GF-D8 (cell line): Measurements from ENCODE around the gene ELF3.
"Not testable (repeated sequence)": the region's sequence is repeated elsewhere in the genome, so short reads cannot be mapped to it uniquely, and the experiment has no call there.

Experiments
- DNase-seq: peaks from one replicate; lab custom pipeline; 2025; lab: John Stamatoyannopoulos, UW

The ELF3 gene

DNA sequence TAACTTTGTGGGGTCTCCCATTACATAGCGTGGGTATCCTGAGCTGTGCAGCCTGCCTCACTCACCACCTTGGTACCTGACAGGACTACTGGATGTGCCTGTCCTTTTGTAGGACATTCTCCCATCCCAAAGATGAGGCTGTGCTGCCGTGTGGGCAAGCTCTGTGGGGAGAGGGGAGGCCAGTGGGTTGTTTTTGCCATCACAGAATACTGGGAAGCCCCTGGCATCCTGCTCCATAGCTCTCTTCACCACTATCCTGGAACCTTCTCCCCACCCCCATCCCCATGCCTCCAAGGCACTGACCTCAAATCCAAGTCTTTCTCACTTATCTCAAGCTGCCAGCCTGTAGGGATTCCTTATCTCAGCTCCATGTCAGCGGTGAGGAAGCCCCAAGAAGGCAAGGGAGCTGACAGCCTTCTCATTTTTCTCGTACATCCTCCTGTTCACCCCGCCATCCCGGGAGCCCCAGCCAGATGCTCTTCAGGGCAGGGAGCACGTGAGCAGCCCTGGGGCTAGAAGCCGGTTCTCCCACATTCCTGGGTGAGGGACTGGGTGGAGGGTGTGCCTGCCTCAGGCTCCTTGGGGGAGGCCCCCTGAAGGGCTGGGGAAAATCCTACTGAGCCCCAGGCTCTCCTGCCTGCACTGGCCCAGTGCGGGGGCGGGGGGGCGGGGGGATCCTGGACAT, 2.4 kb upstream of the ELF3 start:
- DNase-seq, result no peak

GRCh38 chr1:202009326-202010179, 834 bp upstream of the ELF3 start:
- no peak for DNase-seq

DNA sequence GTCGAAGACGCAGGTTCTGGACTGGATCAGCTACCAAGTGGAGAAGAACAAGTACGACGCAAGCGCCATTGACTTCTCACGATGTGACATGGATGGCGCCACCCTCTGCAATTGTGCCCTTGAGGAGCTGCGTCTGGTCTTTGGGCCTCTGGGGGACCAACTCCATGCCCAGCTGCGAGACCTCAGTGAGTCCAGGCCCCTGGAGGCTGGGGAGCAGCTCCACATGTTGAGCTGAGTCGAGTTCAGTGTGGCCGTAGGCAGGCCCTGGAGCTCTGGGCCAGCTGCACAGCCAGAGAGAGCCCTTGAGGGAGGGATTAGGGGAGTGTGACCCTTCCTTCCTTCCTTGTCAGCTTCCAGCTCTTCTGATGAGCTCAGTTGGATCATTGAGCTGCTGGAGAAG, 1.6 kb downstream of the ELF3 start:
- no peak for DNase-seq

DNA sequence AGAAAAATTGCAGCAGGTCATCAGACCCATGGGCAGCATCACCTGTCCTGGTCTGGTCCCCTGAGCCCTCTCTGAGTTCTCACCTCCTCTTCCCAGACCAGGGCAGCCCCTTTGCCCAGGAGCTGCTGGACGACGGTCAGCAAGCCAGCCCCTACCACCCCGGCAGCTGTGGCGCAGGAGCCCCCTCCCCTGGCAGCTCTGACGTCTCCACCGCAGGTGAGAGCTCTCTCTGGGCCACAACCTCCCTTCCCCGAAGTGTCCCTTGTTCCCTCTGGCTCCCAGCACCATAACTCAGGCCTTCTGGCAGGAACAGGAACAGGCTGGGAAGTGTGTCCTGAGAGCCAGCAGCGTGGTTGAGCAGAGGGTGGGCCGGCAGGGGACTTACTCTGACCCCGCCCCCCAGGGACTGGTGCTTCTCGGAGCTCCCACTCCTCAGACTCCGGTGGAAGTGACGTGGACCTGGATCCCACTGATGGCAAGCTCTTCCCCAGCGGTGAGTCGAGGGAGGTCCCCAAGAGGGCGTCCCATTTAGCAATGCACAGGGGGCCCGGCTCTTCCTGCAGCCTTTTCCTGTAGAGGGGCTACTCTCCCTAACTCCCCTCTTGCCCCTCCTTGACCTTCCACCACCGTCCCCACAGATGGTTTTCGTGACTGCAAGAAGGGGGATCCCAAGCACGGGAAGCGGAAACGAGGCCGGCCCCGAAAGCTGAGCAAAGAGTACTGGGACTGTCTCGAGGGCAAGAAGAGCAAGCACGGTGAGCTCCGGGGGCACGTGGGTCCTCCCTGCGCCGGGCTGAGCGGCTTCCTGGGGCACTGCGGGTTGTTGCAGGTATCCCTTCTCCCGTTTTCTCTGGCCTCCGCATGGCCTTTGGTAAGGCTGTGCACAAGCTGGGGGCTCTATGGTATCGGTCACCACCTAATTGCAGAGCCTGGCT, 2.4 kb downstream of the ELF3 start:
- DNase-seq, result no peak

DNA sequence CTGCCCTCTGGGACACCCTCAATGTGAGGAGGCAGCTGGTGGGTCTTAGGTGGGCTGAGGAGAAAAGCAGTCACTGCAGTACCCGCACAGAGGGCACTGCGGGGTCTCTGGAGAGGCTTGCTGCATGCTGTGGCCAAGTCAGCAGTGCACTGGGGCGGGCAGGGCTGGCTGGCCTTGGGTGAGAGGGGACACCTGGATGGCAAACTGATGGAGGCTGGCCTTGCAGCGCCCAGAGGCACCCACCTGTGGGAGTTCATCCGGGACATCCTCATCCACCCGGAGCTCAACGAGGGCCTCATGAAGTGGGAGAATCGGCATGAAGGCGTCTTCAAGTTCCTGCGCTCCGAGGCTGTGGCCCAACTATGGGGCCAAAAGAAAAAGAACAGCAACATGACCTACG, 3.2 kb downstream of the ELF3 start:
- DNase-seq, result no peak

GRCh38 chr1:202014060-202014459, 3.7 kb downstream of the ELF3 start:
- no peak for DNase-seq

- no peak for DNase-seq
These were observed 4.7 kb downstream of the ELF3 start for GRCh38 chr1:202014915-202015661.

- no peak for DNase-seq
These were observed 5.2 kb downstream of the ELF3 start for GRCh38 chr1:202015662-202015937.

- no peak for DNase-seq
These were observed 5.8 kb downstream of the ELF3 start for GRCh38 chr1:202016022-202016810.

DNA sequence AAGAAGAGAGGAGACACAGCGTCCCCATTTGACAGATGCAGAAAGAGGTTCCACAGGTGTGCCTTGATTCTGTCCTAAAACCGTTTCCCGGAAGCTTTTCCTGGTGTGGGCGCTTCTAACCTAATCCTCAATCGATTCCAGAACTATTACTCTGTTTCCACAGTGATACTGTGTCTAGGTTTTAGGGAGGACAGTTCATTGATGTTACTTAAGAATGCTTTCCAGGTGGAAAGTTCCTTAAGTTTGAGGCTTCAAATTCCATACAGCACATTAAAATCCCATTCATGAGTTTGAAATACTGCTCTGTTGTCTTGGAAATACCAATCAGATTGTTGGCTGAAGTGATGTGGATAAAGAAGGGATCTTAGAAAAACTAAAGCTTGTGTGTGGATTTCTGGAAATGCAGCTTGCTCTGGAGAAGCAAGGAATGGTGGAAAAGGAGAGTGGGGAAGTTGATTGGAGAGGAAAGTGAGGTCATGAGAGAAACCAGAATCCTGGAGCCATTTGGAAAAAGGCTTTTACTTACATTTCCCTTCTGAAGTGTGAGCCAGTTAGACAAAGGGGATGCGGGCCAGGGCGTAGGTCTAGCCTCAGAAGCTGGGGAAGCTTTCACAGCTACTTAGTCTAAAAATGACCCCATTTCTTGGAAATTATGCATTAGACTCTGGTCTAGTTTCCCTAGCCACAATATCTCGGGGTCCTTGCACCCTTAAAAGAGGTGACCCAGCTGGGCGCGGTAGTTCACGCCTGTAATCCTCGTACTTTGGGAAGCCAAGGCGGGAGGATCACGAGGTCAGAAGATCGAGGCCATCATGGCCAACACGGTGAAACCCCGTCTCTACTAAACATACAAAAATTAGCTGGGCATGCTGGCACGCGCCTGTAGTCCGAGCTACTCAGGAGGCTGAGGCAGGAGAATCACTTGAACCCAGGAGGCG, 6.7 kb downstream of the ELF3 start:
- no peak for DNase-seq

- no peak for DNase-seq
These were observed 7.5 kb downstream of the ELF3 start for GRCh38 chr1:202017749-202018467.

- no peak for DNase-seq
These were observed 8.3 kb downstream of the ELF3 start for GRCh38 chr1:202018468-202019234.

DNA sequence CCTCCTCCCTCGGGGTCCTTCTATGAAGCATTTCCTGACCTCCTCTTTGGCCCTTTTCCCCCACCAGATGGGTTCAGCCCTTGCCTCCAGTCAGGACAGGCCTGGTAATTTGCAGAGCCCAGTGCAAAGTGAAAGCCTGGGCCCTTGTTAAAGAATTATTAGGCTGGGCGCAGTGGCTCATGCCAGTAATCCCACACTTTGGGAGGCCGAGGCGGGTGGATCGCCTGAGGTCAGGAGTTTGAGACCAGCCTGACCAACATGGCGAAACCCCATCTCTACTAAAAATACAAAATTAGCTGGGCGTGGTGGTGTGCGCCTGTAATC, 8.8 kb downstream of the ELF3 start:
- DNase-seq, result not testable (repeated sequence)

DNA sequence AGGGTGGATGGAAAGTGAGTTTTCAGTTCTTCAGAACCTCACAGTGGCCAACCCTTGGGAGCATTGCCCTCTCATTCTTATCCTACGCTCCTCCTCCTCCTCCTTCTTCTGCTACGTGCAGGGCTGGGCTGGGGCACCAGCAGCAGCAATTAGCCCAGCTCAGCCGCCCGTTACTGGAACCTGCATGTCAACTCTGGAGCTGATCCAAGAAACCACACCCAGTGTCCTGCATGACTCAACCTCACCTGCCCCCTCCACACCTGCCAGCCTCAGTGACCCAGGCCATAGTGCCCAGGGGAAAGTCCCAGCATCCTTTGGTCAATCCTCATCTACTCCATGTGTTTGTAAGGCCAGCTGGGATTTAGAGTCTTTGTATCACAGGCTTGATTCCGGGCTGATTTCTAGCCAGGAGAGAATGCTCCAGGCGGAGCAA, 12.6 kb downstream of the ELF3 start:
- DNase-seq, result no peak

DNA sequence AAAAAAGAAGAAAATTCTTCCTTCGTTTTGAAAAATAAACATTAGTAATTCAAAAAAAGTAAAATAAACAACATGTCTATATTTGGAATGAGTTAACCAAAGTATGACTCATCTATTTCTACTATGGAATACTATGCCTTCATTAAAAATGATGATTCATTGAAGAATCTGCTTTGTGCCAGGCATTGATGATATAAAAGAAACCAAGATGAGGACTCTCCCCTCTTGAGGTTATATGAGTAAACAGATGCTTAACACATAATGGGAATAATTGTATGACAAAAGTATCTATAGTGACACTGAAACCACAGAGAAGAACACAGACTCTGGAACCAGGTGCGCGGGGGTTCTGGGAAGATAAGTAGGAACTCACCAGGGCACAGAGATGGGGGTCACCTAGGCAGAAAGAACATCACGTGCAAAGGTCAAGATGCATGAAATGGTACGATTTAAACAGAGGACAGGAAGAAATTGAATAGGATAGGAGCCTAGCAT, 18.8 kb downstream of the ELF3 start:
- DNase-seq, result no peak

DNA sequence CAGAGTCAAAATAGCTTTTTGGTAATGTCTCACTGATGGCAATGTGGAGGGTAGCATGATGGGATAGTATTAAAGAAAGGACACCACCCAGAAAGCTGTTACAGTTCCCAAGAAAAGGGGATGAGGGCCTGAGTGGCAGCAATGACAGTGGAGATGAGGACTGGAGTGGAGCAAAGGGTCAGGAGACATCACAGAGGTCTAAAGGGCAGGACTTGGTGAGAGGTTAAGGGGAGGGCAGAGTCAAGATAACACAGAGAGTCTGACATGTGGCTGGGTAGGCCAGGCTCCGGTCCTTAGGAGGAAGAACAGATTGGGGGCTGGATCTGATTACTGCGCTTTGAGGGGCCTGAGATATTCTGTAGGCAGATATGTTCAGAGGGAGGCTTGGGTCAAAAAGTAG, 19.3 kb downstream of the ELF3 start:
- DNase-seq, result no peak

DNA sequence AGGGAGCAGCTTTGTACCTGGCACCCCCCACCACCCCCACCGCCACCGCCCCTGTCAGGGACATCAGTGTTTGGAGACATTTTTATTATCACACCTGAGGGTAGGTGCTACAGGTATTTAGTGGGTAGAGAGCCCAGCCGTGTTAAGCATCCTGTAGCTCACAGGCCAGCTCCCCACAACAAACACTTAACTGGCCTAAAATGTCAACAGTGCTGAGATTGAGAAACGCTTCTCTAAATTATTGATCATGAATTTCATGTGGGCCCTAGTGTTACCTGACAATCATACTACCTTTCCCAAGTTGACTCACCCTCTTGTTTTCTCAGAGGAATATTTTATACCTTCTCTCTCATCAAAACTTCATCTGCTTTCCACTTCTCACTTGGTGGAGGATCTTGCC, 21.4 kb downstream of the ELF3 start:
- DNase-seq, result no peak

GRCh38 chr1:202034149-202034682, 23.8 kb downstream of the ELF3 start:
- DNase-seq, result no peak
